Measurements from ENCODE around the gene GRHL3.

- TF ChIP-seq POLR2A (IDR thresholded peaks at IDR 0.05; ENCODE audit: low read depth, low read length) (no peak), POLR2AphosphoS5 (IDR thresholded peaks at IDR 0.05; ENCODE audit: low read depth, low read length) (no peak)
Measured at GRCh38 chr1:24347159-24347934, 28.2 kb downstream of the GRHL3 start.

All from GM12892 (cell line).